Activated CD8-positive, alpha-beta memory T cell treated with anti-CD3 and anti-CD28 coated beads, Interleukin-2, amount 50 U/mL, for 1 hour (primary cell): ENCODE results near the gene SNX6.
A peak's percentile ranks its signal among the peaks of the same experiment; 100 is the strongest.
"Not testable (repeated sequence)": the region's sequence is repeated elsewhere in the genome, so short reads cannot be mapped to it uniquely, and the experiment has no call there.

Experiments
- DNase-seq: peaks from one replicate; pipeline ENCODE4 v3.0.0-alpha.2; 2020; ENCODE audit errors: extremely low read depth

SNX6 gene

GRCh38 chr14:34562776-34563150 lies 67.2 kb downstream of the SNX6 start:
- DNase-seq, result no peak

GRCh38 chr14:34562037-34562775 lies 67.7 kb downstream of the SNX6 start:
- not testable (repeated sequence) for DNase-seq

DNA sequence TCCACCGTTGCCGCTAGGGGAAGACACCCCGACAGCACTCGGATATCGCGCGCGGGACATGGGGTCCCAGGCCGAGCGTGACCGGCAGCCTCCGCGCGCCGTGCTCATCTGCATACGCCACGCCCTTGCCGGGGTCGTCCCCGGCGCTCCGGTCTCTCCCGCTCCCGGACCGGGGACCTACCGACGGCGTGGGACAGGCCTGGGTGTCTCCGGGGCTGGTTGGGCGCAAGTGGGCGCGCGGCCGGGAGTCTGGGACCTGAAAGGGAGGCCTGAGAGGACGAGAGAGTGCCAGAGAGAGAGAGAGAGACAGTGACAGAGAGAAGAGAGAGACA lies 73.5 kb downstream of the SNX6 start:
- DNase-seq, result not testable (repeated sequence)

DNA sequence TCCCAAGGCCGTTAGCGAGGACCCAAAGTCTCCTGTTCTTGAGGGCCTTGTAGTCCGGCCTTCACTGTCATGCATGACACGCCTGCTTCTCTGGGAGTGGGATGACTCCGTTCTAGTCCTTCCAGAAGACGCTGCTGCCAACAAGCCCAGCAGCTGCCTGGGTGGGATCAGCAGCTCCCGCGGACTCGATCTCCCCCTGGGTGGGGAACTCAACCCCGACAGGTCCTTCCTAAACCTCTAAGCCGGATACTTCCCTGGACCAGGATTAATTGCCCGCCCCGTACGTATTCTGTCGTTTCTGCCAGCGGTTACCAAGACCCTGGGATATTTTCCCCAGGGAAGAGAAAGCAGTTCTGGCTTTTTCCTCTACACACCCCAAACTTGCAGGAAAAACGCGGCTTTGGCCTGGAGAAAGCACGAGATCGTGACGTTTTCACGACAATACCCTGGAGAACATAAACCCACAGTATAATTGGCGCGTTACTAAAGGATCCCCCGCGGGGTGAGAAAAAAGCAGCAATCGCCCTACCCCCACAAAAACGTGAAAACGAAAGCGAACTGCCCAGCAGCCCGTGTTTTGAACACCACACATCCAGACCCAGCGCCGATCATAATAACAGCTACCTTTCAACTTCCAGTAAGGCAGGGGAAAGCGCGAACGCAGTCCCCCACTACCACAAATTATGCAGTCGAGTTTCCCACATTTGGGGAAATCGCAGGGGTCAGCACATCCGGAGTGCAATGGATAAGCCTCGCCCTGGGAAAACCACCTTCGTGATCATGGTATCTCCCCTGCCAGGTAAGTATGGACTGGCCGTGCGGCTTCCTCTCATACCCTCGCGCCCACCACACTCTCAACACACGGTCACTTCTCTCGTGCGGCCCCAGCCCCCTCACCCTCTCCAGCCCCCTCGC lies 74.1 kb downstream of the SNX6 start:
- not testable (repeated sequence) for DNase-seq

GRCh38 chr14:34554540-34555250 lies 75.3 kb downstream of the SNX6 start:
- no peak for DNase-seq

- not testable (repeated sequence) for DNase-seq
These were observed 80.5 kb downstream of the SNX6 start for GRCh38 chr14:34549276-34549966.

DNA sequence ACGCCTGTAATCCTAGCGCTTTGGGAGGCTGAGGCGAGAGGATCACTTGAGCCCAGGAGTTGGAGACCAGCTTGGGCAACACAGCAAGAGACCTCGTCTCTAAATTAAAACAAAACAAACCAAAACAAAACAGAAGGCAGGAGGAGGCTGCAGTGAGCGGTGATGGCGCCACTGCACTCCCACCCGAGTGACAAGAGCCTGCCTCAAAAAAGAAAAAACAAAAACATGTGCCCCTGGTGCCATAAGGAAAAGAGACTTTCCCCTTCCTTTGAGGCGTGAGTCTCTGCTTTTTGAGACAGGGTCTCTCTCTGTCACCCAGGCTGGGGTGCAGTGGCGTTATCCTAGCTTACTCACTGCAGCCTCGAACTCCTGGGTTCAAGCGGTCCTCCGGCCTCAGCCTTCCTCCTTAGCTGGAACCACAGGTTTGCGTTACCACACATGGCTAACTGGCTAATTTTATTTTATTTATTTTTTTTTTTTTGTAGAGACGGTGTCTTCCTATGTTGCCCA lies 81.4 kb downstream of the SNX6 start:
- DNase-seq, result no peak

DNA sequence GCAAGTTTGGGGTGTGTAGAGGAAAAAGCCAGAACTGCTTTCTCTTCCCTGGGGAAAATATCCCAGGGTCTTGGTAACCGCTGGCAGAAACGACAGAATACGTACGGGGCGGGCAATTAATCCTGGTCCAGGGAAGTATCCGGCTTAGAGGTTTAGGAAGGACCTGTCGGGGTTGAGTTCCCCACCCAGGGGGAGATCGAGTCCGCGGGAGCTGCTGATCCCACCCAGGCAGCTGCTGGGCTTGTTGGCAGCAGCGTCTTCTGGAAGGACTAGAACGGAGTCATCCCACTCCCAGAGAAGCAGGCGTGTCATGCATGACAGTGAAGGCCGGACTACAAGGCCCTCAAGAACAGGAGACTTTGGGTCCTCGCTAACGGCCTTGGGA lies 82.8 kb downstream of the SNX6 start:
- not testable (repeated sequence) for DNase-seq

- not testable (repeated sequence) for DNase-seq
These were observed 83.4 kb downstream of the SNX6 start for GRCh38 chr14:34546272-34547135.

GRCh38 chr14:34540181-34541059 lies 89.5 kb downstream of the SNX6 start:
- DNase-seq, result not testable (repeated sequence)

DNA sequence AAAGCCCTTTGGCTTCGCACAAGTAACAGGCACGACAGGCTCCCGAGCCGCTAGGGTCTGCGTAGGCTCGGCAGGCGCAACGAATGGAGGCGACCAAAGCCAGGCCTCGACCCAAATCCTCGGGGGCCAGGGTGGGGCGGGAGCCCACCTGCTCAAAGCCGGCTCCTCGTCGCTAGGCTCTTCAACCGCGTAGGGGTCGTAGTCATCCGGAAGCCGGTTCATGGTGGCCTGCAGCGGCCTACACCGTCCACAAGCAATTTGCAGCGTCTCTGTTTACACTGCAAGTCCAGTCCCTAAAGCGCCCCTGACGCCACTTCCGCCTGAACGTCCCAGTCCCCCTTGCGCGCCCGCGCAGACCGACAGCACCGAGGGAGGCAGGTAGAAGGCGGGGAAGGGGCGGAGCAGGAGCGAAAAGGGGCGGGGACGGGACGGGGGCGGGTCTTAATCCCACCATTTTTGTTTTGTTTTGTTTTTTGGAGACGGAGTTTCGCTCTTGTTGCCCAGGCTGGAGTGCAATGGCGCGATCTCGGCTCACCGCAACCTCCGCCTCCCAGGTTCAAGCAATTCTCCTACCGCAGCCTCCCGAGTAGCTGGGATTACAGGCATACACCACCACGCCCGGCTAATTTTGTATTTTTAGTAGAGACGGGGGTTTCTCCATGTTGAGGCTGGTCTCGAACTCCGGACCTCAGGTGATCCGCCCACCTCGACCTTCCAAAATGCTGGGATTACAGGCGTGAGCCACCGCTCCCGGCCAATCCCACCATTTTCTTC lies 90.4 kb downstream of the SNX6 start, which contains the start of gene EAPP:
Gene EAPP (minus strand): TSS at position 295 of the 774 bp plus-strand sequence. CDS start 73 bp downstream, at position 222.
- peak; percentile 90 for DNase-seq

DNA sequence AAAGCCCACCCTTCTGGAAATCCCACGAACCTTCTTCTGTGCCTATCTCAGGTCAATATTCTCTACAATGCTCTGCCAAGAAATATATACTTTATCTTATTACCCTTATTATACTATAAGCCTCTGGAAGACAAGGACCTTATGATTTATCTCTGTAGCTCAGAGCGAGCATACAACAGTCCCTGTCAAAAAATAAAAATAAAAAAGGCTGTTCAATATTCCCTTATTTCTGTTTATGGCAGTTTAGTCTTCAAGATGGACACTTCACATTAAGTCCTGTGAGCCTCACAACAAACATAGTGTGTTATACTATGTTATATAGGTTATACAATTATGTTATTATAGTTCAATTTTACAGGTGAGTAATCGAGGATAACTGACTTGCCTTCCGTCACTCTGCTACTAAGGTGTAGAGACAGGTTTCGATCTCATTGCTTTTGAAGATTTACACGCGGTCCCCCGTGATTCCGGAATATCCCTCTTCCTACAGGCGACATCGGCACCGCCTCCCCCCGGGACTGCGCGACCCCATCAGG lies 91.0 kb downstream of the SNX6 start:
- no peak for DNase-seq

GRCh38 chr14:34538096-34538495 lies 91.9 kb downstream of the SNX6 start:
- not testable (repeated sequence) for DNase-seq

GRCh38 chr14:34537677-34538009 lies 92.3 kb downstream of the SNX6 start:
- no peak for DNase-seq

DNA sequence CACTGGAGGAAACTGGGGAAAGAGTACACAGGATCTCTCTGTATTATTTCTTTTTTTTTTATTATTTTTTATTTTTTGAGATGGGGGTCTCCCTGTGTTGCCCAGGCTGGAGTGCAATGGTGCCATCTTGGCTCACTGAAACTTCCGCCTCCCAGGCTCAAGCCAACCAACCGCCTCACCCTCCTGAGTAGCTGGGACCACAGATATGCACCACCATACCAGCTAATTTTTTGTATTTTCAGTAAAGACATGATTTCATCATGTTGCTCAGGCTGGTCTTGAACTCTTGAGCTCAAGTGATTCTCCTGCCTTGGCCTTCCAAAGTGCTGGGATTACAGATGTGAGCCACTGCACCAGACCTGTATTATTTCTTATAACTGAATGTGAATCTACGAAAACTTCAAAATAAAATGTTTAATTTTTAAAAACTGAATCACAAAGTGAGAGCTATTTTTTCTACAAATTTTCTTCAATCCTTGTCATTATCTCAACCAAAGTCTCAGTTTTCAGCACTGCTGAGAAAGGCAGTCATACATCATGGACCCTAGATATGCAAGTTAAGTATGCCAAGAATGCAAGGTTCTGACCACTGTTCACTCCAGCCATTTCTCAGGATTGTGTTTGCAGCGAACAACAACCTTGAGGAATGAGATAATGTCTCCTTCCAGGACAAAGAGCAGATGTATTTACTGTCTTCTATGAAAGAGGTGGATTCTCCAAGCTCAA lies 92.8 kb downstream of the SNX6 start:
- DNase-seq, result no peak

DNA sequence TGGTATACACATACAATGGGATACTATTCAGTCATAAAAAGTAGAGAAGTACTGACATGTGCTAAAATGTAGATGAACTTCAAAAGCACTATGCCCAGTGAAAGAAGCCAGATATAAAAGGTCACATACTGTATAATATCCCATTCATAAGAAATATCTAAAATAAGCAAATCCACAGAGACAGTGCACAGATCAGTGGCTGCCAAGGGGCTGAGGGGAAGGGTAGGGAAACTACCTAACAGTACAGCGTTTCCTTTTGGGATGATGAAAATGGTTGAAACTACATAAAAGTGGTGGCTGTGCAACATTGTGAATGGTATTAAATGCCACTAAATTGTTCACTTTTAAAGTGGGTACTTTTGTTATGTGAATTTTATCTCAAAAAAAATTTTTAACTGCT lies 102.4 kb downstream of the SNX6 start:
- no peak for DNase-seq

DNA sequence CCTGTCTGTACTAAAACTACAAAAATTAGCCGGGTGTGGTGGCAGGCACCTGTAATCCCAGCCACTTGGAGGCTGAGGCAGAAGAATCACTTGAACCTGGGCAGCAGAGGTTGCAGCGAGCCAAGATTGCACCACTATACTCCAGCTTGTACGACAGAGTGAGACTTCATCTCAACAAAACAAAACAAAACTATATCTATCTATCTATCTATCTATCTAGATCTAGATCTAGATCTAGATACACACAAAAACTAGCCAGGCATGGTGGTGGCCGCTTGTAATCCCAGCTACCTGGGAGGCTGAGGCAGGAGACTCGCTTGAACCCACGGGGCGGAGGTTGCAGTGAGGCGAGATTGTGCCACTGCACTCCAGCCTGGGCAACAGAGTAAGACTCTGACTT lies 105.7 kb downstream of the SNX6 start:
- not testable (repeated sequence) for DNase-seq

GRCh38 chr14:34522496-34522895 lies 107.5 kb downstream of the SNX6 start:
- no peak for DNase-seq
